Neural progenitor cell (in vitro differentiated cells): Measurements from ENCODE around the gene ARHGAP26. TPM values are rescaled to one million over a fixed set of nuclear protein-coding genes. Genes with fewer than 3 reads are reported as not detected.

ENCODE experiments used
- DNase-seq: peaks from one replicate; pipeline ENCODE4 v3.0.0-alpha.2; 2016; ENCODE audit warnings: low spot score
- H2AFZ ChIP-seq: fragments of 200-600 bp; sonication (generic); replicated peaks from 2 replicates; pipeline ENCODE4 v1.6.1; 2016; ENCODE audit warnings: antibody characterized with exemption
- H3F3A ChIP-seq: fragments of 200-600 bp; sonication (generic); 2 replicates; pipeline ENCODE4 v1.6.1; 2016; ENCODE audit warnings: antibody characterized with exemption, low read depth
- H3K27ac ChIP-seq: fragments of 200-600 bp; sonication (generic); 2 replicates; pipeline ENCODE4 v1.5.1; 2016; ENCODE audit warnings: mild to moderate bottlenecking
- H3K27me3 ChIP-seq: fragments of 200-600 bp; sonication (generic); 2 replicates; pipeline ENCODE4 v1.6.1; 2016; ENCODE audit warnings: mild to moderate bottlenecking, moderate library complexity
- H3K36me3 ChIP-seq: fragments of 200-600 bp; sonication (generic); 2 replicates; pipeline ENCODE4 v1.5.1; 2016
- H3K4me1 ChIP-seq: fragments of 200-600 bp; sonication (generic); 2 replicates; pipeline ENCODE4 v1.6.1; 2016; ENCODE audit warnings: mixed run types
- H3K4me2 ChIP-seq: fragments of 200-600 bp; sonication (generic); 2 replicates; pipeline ENCODE4 v1.6.1; 2016
- H3K4me3 ChIP-seq: fragments of 200-600 bp; sonication (generic); 2 replicates; pipeline ENCODE4 v1.5.1; 2016
- H3K79me2 ChIP-seq: fragments of 200-600 bp; sonication (generic); 2 replicates; pipeline ENCODE4 v1.6.1; 2016; ENCODE audit warnings: low read depth
- H3K9ac ChIP-seq: fragments of 200-600 bp; sonication (generic); 2 replicates; pipeline ENCODE4 v1.6.1; 2016
- H3K9me3 ChIP-seq: fragments of 200-600 bp; sonication (generic); 2 replicates; pipeline ENCODE4 v1.5.1; 2016; ENCODE audit warnings: low read depth
- H4K20me1 ChIP-seq: fragments of 200-600 bp; sonication (generic); 2 replicates; pipeline ENCODE4 v1.6.1; 2016; ENCODE audit warnings: low read depth
- H3K27ac Mint-ChIP-seq: 3 replicates; pipeline ENCODE4 v1.8.0; 2021; ENCODE audit warnings: mixed read lengths
- H3K27me3 Mint-ChIP-seq: 2 replicates; pipeline ENCODE4 v1.8.0; 2022; ENCODE audit warnings: low read depth, mild to moderate bottlenecking, inconsistent platforms, moderate library complexity, mixed read lengths; ENCODE audit not compliant: insufficient read depth
- H3K36me3 Mint-ChIP-seq: 3 replicates; pipeline ENCODE4 v1.8.0; 2021; ENCODE audit warnings: mixed read lengths
- H3K4me1 Mint-ChIP-seq: 3 replicates; pipeline ENCODE4 v1.8.0; 2021; ENCODE audit warnings: mixed read lengths
- H3K4me3 Mint-ChIP-seq: 3 replicates; pipeline ENCODE4 v1.8.0; 2021; ENCODE audit warnings: mild to moderate bottlenecking, moderate library complexity, mixed read lengths
- H3K9me3 Mint-ChIP-seq: 3 replicates; pipeline ENCODE4 v1.8.0; 2020; ENCODE audit warnings: mixed read lengths
- CTCF ChIP-seq: fragments of 200-600 bp; sonication (generic); IDR thresholded peaks from 2 replicates; pipeline ENCODE4 v1.5.1; 2017; ENCODE audit warnings: antibody characterized with exemption, mild to moderate bottlenecking
- EZH2 ChIP-seq: fragments of 200-600 bp; sonication (generic); IDR thresholded peaks from 2 replicates; pipeline ENCODE4 v1.6.1; 2017; ENCODE audit warnings: antibody characterized with exemption, mild to moderate bottlenecking, moderate library complexity
- EZH2phosphoT487 ChIP-seq: fragments of 200-600 bp; sonication (generic); IDR thresholded peaks from 2 replicates; pipeline ENCODE4 v1.6.1; 2017; ENCODE audit warnings: antibody characterized with exemption
- total RNA-seq: library from RNA; depleted of rRNA; stranded (reverse); fragments of >200 nt; gene quantifications from 2 replicates; pipeline ENCODE4 v1.2.3, GENCODE V29; 2015; ENCODE audit warnings: low replicate concordance

ARHGAP26 gene
- total RNA-seq, 1 donor from 2014 or later = 7.0 TPM

GRCh38 chr5:143156086-143156485 is 385.9 kb downstream of the ARHGAP26 start:
- no peaks in the 10 kb centered on the region for H4K20me1 ChIP-seq

GRCh38 chr5:143156572-143156971 is 386.4 kb downstream of the ARHGAP26 start:
- Mint-ChIP-seq H3K27me3 (no peaks in the 10 kb centered on the region), H3K36me3 (no peaks in the 10 kb centered on the region), H3K4me3 (no peak overlapping the region), H3K9me3 (no peaks in the 10 kb centered on the region), H3K27ac (no peak overlapping the region), H3K4me1 (peaks cover 3% of the 10 kb centered on the region)
- no peaks in the 10 kb centered on the region for H3K79me2 ChIP-seq
- no peaks in the 10 kb centered on the region for H4K20me1 ChIP-seq
- peaks cover 21% of the 10 kb centered on the region for H3K4me1 ChIP-seq
- no peaks in the 10 kb centered on the region for H3F3A ChIP-seq
- no peak overlapping the region for H3K27ac ChIP-seq
- H3K4me2 ChIP-seq = no peak overlapping the region
- H3K27me3 ChIP-seq = no peaks in the 10 kb centered on the region
- H3K4me3 ChIP-seq = no peak overlapping the region
- DNase-seq = no peak
- TF ChIP-seq CTCF (no peak), EZH2 (no peak), EZH2phosphoT487 (no peak)
- H3K9me3 ChIP-seq = no peaks in the 10 kb centered on the region
- H3K9ac ChIP-seq = no peak overlapping the region
- H2AFZ ChIP-seq = no peak overlapping the region
- no peaks in the 10 kb centered on the region for H3K36me3 ChIP-seq

More at GRCh38 chr5:143156086-143156485, 385.9 kb downstream of the ARHGAP26 start:
- no peak for DNase-seq
- Mint-ChIP-seq H3K36me3 (no peaks in the 10 kb centered on the region), H3K9me3 (no peaks in the 10 kb centered on the region), H3K4me3 (no peak overlapping the region), H3K4me1 (peaks cover 3% of the 10 kb centered on the region), H3K27me3 (no peaks in the 10 kb centered on the region), H3K27ac (no peak overlapping the region)
- H3K4me2 ChIP-seq = no peak overlapping the region
- H2AFZ ChIP-seq = no peak overlapping the region
- no peak overlapping the region for H3K4me3 ChIP-seq
- no peaks in the 10 kb centered on the region for H3K27me3 ChIP-seq
- no peak overlapping the region for H3K27ac ChIP-seq
- H3K9ac ChIP-seq = no peak overlapping the region
- no peaks in the 10 kb centered on the region for H3F3A ChIP-seq
- peaks cover 21% of the 10 kb centered on the region for H3K4me1 ChIP-seq
- H3K9me3 ChIP-seq = no peaks in the 10 kb centered on the region
- H3K79me2 ChIP-seq = no peaks in the 10 kb centered on the region
- H3K36me3 ChIP-seq = no peaks in the 10 kb centered on the region
- TF ChIP-seq CTCF = no peak
- TF ChIP-seq EZH2phosphoT487 = no peak

GRCh38 chr5:143159031-143159430 is 388.9 kb downstream of the ARHGAP26 start:
- TF ChIP-seq EZH2phosphoT487 (no peak), EZH2 (no peak)
- Histone ChIP-seq H3K9me3 (no peaks in the 10 kb centered on the region), H3K4me2 (no peak overlapping the region), H3K4me3 (no peak overlapping the region), H3K4me1 (peaks cover 21% of the 10 kb centered on the region), H2AFZ (no peak overlapping the region), H3K79me2 (no peaks in the 10 kb centered on the region), H3K27ac (no peak overlapping the region), H3K27me3 (no peaks in the 10 kb centered on the region), H3F3A (no peaks in the 10 kb centered on the region), H3K9ac (no peak overlapping the region), H3K36me3 (no peaks in the 10 kb centered on the region), H4K20me1 (no peaks in the 10 kb centered on the region)
- peaks cover 3% of the 10 kb centered on the region for H3K4me1 Mint-ChIP-seq
- no peaks in the 10 kb centered on the region for H3K36me3 Mint-ChIP-seq
- DNase-seq = no peak
- no peak overlapping the region for H3K4me3 Mint-ChIP-seq
- H3K27ac Mint-ChIP-seq = no peak overlapping the region
- H3K27me3 Mint-ChIP-seq = no peaks in the 10 kb centered on the region
- peaks cover 2% of the 10 kb centered on the region for H3K9me3 Mint-ChIP-seq

GRCh38 chr5:143161885-143162540 is 391.8 kb downstream of the ARHGAP26 start:
- TF ChIP-seq EZH2 (no peak), CTCF (no peak), EZH2phosphoT487 (no peak)
- no peak overlapping the region for H2AFZ ChIP-seq
- H3K79me2 ChIP-seq = no peaks in the 10 kb centered on the region
- no peaks in the 10 kb centered on the region for H4K20me1 ChIP-seq
- no peak overlapping the region for H3K9ac ChIP-seq
- no peaks in the 10 kb centered on the region for H3K36me3 ChIP-seq
- H3K9me3 ChIP-seq = no peaks in the 10 kb centered on the region
- no peaks in the 10 kb centered on the region for H3K27me3 Mint-ChIP-seq
- H3K4me1 ChIP-seq = peaks cover 7% of the 10 kb centered on the region
- no peak overlapping the region for H3K27ac ChIP-seq
- H3K9me3 Mint-ChIP-seq = peaks cover 2% of the 10 kb centered on the region
- no peaks in the 10 kb centered on the region for H3K27me3 ChIP-seq
- DNase-seq = no peak
- H3K27ac Mint-ChIP-seq = no peak overlapping the region
- no peak overlapping the region for H3K4me3 ChIP-seq
- H3K4me1 Mint-ChIP-seq = peaks cover 2% of the 10 kb centered on the region
- H3F3A ChIP-seq = no peaks in the 10 kb centered on the region
- no peaks in the 10 kb centered on the region for H3K36me3 Mint-ChIP-seq
- H3K4me2 ChIP-seq = no peak overlapping the region
- H3K4me3 Mint-ChIP-seq = no peak overlapping the region
